ENCODE results near the gene CDK7. TPM values are rescaled to one million over a fixed set of nuclear protein-coding genes. Genes with fewer than 3 reads are reported as not detected.

CDK7 gene
- total and polyA plus RNA-seq, 9 of the 15 experiments (the other 6 are each of a cell fraction or from before 2014, with no cell fraction given), result 41.7 to 143 (median 65.3) TPM

DNA sequence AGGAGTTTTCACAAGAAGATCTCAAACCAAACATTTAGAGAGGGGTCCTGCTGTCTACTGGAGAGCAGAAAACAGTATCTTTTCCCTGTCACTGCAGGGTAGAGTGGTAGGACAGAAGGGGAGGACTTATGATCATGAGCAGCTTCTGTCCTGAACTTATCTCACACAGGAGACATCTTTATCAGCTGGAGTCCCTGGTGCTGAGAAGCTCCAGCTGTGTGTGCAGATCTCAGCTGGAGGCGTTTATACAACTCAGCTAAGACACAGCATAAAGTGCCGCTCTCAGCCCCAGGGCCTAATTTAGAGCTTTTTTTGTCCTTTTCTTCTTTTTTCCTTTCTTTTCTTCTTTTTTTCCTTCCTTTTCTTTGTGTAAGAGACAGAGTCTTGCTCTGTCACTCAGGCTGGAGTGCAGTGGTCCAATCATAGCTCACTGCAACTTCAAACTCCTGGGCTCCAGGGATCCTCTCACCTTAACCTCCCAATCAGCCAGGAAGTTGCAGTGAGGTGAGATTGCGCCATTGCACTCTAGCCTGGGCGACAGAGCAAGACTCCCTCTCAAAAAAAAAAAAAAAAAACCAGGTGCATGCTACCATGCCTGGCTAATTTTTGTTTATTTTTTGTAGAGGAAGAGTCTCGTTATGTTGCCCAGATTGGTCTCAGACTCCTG is 66.0 kb downstream of the CDK7 start (continued):
- TF ChIP-seq, protein P1, sequence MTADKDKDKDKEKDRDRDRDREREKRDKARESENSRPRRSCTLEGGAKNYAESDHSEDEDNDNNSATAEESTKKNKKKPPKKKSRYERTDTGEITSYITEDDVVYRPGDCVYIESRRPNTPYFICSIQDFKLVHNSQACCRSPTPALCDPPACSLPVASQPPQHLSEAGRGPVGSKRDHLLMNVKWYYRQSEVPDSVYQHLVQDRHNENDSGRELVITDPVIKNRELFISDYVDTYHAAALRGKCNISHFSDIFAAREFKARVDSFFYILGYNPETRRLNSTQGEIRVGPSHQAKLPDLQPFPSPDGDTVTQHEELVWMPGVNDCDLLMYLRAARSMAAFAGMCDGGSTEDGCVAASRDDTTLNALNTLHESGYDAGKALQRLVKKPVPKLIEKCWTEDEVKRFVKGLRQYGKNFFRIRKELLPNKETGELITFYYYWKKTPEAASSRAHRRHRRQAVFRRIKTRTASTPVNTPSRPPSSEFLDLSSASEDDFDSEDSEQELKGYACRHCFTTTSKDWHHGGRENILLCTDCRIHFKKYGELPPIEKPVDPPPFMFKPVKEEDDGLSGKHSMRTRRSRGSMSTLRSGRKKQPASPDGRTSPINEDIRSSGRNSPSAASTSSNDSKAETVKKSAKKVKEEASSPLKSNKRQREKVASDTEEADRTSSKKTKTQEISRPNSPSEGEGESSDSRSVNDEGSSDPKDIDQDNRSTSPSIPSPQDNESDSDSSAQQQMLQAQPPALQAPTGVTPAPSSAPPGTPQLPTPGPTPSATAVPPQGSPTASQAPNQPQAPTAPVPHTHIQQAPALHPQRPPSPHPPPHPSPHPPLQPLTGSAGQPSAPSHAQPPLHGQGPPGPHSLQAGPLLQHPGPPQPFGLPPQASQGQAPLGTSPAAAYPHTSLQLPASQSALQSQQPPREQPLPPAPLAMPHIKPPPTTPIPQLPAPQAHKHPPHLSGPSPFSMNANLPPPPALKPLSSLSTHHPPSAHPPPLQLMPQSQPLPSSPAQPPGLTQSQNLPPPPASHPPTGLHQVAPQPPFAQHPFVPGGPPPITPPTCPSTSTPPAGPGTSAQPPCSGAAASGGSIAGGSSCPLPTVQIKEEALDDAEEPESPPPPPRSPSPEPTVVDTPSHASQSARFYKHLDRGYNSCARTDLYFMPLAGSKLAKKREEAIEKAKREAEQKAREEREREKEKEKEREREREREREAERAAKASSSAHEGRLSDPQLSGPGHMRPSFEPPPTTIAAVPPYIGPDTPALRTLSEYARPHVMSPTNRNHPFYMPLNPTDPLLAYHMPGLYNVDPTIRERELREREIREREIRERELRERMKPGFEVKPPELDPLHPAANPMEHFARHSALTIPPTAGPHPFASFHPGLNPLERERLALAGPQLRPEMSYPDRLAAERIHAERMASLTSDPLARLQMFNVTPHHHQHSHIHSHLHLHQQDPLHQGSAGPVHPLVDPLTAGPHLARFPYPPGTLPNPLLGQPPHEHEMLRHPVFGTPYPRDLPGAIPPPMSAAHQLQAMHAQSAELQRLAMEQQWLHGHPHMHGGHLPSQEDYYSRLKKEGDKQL (CRISPR knock-in tag; IDR thresholded peaks at IDR 0.05; ENCODE audit: borderline replicate concordance), result no peak
- TF ChIP-seq RAD51 (IDR thresholded peaks at IDR 0.05; ENCODE audit: borderline replicate concordance, low read depth), result peak; percentile 15; the same call in 1 of the 2 replicates
- peak; percentile 58; the same call in 1 of the 2 replicates for TF ChIP-seq KLF16 (IDR thresholded peaks at IDR 0.05)
- TF ChIP-seq DPF2 (IDR thresholded peaks at IDR 0.05), result peak; percentile 93
- peak; percentile 70 for TF ChIP-seq STAT5A (IDR thresholded peaks at IDR 0.05; ENCODE audit: borderline replicate concordance, low read length)
- TF ChIP-seq TAF9B (IDR thresholded peaks at IDR 0.05; ENCODE audit: partially characterized antibody), result peak; percentile 99
- peak; percentile 40; the same call in 1 of the 2 replicates for TF ChIP-seq ZNF316 (IDR thresholded peaks at IDR 0.05)
- TF ChIP-seq PHB2 (IDR thresholded peaks at IDR 0.05; ENCODE audit: low read depth), result peak; percentile 63
- TF ChIP-seq, protein P2, sequence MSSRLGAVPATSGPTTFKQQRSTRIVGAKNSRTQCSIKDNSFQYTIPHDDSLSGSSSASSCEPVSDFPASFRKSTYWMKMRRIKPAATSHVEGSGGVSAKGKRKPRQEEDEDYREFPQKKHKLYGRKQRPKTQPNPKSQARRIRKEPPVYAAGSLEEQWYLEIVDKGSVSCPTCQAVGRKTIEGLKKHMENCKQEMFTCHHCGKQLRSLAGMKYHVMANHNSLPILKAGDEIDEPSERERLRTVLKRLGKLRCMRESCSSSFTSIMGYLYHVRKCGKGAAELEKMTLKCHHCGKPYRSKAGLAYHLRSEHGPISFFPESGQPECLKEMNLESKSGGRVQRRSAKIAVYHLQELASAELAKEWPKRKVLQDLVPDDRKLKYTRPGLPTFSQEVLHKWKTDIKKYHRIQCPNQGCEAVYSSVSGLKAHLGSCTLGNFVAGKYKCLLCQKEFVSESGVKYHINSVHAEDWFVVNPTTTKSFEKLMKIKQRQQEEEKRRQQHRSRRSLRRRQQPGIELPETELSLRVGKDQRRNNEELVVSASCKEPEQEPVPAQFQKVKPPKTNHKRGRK (tag; IDR thresholded peaks at IDR 0.05), result peak; percentile 83
- TF ChIP-seq, protein P3, sequence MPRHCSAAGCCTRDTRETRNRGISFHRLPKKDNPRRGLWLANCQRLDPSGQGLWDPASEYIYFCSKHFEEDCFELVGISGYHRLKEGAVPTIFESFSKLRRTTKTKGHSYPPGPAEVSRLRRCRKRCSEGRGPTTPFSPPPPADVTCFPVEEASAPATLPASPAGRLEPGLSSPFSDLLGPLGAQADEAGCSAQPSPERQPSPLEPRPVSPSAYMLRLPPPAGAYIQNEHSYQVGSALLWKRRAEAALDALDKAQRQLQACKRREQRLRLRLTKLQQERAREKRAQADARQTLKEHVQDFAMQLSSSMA (CRISPR knock-in tag; IDR thresholded peaks at IDR 0.05), result no peak
- peak; percentile 59; the same call in 1 of the 2 replicates for TF ChIP-seq DMBX1 (CRISPR knock-in tag; IDR thresholded peaks at IDR 0.05; ENCODE audit: borderline replicate concordance)
- no peak for TF ChIP-seq TCFL5 (CRISPR knock-in tag; conservative IDR thresholded peaks at IDR 0.05)
- no peak for TF ChIP-seq NR4A1 (CRISPR knock-in tag; IDR thresholded peaks at IDR 0.05)
- no peak for TF ChIP-seq NR4A1 (tag; IDR thresholded peaks at IDR 0.05)
- TF ChIP-seq ZNF174 (CRISPR knock-in tag; IDR thresholded peaks at IDR 0.05), result no peak
- TF ChIP-seq, protein P4, sequence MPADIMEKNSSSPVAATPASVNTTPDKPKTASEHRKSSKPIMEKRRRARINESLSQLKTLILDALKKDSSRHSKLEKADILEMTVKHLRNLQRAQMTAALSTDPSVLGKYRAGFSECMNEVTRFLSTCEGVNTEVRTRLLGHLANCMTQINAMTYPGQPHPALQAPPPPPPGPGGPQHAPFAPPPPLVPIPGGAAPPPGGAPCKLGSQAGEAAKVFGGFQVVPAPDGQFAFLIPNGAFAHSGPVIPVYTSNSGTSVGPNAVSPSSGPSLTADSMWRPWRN (IDR thresholded peaks at IDR 0.05; ENCODE audit: low read depth), result no peak
- no peak for TF ChIP-seq EHMT2 (IDR thresholded peaks at IDR 0.05)
- TF ChIP-seq GTF2A2 (tag; IDR thresholded peaks at IDR 0.05), result no peak
- no peak for TF ChIP-seq ZNF589 (CRISPR knock-in tag; IDR thresholded peaks at IDR 0.05; ENCODE audit: low read depth)
- TF ChIP-seq RCOR1 (IDR thresholded peaks at IDR 0.05; ENCODE audit: borderline replicate concordance in 1 of 2, low read depth in 2 of 2, low read length in 2 of 2), result peak in 1 of 2 experiments; percentile 61; a peak in 1 of 4 replicates
- TF ChIP-seq FOXA3 (CRISPR knock-in tag; conservative IDR thresholded peaks at IDR 0.05 in 1 of 2, IDR thresholded peaks at IDR 0.05 in 1 of 2), result peak in 1 of 2 experiments; percentile 58; a peak in 2 of 4 replicates

Data from K562 (cell line).